H54 (cell line): ENCODE data around the gene APOBEC4.

Experiments used
- DNase-seq: peaks from one replicate; pipeline ENCODE4 v3.0.0; 2011; ENCODE audit warnings: low spot score, mixed read lengths; ENCODE audit not compliant: insufficient read length
- FAIRE-seq: peaks from 3 replicates; lab custom pipeline; 2011; peaks lifted over from hg19 to GRCh38; lab: Jason Lieb, UNC
- POLR2A ChIP-seq: IDR thresholded peaks from 2 replicates; pipeline ENCODE4 v1.6.1; 2011; ENCODE audit warnings: low read depth, mild to moderate bottlenecking, low read length

The APOBEC4 gene

GRCh38 chr1:183654706-183655105 is 1.6 kb upstream of the APOBEC4 start:
- no peak for DNase-seq

DNA sequence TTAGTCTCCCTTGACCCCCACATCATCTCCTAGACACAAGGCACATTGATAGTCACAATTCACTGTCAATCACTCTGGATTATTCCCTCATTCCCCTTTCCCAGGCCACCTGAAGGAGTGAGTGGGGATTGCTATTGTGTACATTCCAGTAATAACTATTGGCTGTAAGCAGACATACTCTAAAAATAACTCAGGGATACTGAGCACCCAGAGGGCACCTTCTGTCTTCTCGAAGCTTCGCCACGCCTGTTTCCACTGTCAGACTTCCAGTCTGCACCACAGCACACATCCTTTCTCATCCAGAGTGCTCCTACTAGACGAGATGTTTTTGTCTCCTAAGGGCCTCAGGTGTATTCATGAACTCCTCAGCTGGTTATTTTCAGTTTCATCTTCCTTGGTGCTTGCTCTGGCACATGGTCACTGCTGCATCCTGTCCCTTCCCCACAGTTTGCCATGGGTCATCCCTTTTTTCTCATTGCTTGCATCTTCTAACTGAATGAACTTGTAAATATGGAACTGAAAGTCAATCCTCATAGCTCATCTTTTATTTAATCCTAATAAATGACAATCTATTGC is 848 bp upstream of the APOBEC4 start:
- no peak for TF ChIP-seq POLR2A
- no peak for DNase-seq
- no peak for FAIRE-seq

More at GRCh38 chr1:183654706-183655105, 1.6 kb upstream of the APOBEC4 start:
- no peak for FAIRE-seq
- TF ChIP-seq POLR2A = no peak

DNA sequence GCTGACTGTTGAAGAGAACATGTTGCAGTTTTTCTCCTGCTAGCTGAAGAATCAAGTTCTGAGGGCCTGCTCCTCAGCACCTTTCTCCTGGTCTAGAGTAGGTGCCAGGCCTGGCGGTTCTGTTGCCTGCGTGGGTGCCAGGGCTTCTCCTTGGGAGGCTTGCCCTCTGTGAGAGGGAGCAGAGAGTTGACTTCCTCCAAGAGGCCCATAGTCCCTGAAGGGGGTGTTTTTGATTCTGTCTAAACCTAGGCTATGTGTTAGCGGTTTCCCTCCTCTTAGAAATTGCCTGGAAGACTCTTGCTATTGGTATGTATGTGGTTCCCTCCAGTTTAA is 312 bp upstream of the APOBEC4 start:
- FAIRE-seq (no peak), DNase-seq (no peak)

GRCh38 chr1:183652107-183652506 is 1.0 kb downstream of the APOBEC4 start:
- no peak for TF ChIP-seq POLR2A
- FAIRE-seq (no peak), DNase-seq (no peak)

More for the DNA sequence above, 312 bp upstream of the APOBEC4 start:
- no peak for TF ChIP-seq POLR2A

- FAIRE-seq = no peak
- DNase-seq = no peak
- no peak for TF ChIP-seq POLR2A
Measured at GRCh38 chr1:183651612-183652011, 1.5 kb downstream of the APOBEC4 start.

DNA sequence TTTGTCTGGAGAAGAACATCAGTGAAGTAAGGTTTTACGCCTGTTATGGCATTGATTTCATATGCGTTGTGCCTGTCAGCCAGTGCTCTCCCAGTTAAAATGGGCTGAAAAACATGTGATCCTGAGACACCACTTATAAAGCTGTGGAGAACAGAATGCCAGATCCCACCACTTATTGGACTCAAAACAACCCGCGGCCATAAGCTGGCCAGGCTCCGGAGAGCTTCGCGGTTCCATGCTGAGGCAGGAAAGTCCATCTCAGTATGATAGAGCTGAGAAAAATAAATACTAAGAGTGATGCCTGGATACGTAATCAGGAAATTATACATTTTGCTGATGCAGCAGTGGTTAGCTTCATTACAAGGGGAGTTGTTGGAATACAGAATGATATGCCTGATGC is 5.1 kb downstream of the APOBEC4 start:
- no peak for TF ChIP-seq POLR2A
- no peak for DNase-seq
- FAIRE-seq = no peak

- TF ChIP-seq POLR2A = no peak
- DNase-seq (no peak), FAIRE-seq (no peak)
Measured at GRCh38 chr1:183646776-183647175, 6.3 kb downstream of the APOBEC4 start.

- DNase-seq (no peak), FAIRE-seq (no peak)
- no peak for TF ChIP-seq POLR2A
Measured at GRCh38 chr1:183645531-183645930, 7.6 kb downstream of the APOBEC4 start.

DNA sequence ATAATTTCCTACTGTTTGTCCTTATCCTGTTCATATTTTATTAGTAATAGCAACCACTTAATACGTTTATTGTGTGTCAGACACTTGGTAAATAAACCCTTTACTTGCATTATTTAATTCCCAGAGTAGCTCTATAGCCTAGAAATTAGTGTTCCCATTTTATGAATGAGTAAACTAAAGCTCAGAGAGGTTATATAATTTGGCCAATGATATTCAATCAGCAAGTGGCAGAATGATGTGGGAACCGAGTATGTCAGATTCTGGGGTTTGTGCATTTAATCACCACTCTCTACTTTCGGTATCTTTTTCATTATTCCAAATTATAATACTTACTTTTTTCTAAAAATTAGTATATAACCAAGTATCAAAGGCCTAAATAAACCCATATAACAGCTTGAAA is 10.9 kb downstream of the APOBEC4 start:
- DNase-seq = no peak
- no peak for FAIRE-seq
- TF ChIP-seq POLR2A = no peak

GRCh38 chr1:183640193-183640592 is 12.9 kb downstream of the APOBEC4 start:
- TF ChIP-seq POLR2A = no peak
- no peak for DNase-seq
- FAIRE-seq = no peak

GRCh38 chr1:183638649-183639387 is 14.3 kb downstream of the APOBEC4 start:
- FAIRE-seq (no peak), DNase-seq (no peak)
- TF ChIP-seq POLR2A = no peak

DNA sequence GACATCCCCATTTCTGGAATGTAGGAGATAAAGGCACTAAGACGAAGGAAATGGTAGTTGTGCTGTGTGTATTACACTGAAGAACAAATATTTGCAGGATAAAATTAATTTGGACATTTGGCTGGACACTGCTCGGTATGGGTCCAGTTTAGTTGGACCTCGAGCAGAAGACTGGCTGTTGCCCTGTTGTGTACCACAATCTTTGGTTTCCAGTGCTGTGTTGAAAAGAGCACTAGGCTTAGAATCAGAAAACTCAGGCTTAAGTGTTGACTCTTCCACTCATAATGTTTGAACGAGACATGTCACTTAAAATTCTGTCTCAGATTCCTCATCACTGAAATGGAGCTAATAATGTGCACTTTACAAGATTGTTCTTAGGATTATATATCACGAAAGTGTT is 16.3 kb downstream of the APOBEC4 start:
- no peak for TF ChIP-seq POLR2A
- no peak for FAIRE-seq
- no peak for DNase-seq

- DNase-seq = no peak
- FAIRE-seq = no peak
- TF ChIP-seq POLR2A = no peak
Measured at GRCh38 chr1:183636334-183636682, 16.8 kb downstream of the APOBEC4 start.

- DNase-seq (peak; percentile 75), FAIRE-seq (peak; percentile 95)
- TF ChIP-seq POLR2A = peak; percentile 92
Measured at GRCh38 chr1:183635606-183636333, 17.3 kb downstream of the APOBEC4 start, which contains the start of gene ARPC5. Gene ARPC5, minus strand, starts transcription at chr1:183635783. Its CDS starts 124 bp downstream, at chr1:183635659.
